NCI-H446 treated with DMSO at 0.1 percent for 48 hours (cell line): ENCODE results near the gene DSTN.

Source experiments
- DNase-seq: peaks from one replicate; lab custom pipeline; 2025; lab: John Stamatoyannopoulos, UW

DSTN gene

GRCh38 chr20:17580895-17581294, 11.0 kb downstream of the DSTN start:
- DNase-seq = no peak

- DNase-seq = no peak
Measured at GRCh38 chr20:17583126-17583525, 13.3 kb downstream of the DSTN start.

GRCh38 chr20:17584689-17585088, 14.8 kb downstream of the DSTN start:
- no peak for DNase-seq

- no peak for DNase-seq
Measured at GRCh38 chr20:17586250-17586649, 16.4 kb downstream of the DSTN start.

GRCh38 chr20:17587148-17587547, 17.3 kb downstream of the DSTN start:
- no peak for DNase-seq

GRCh38 chr20:17587824-17588223, 17.9 kb downstream of the DSTN start:
- DNase-seq = no peak

GRCh38 chr20:17589161-17589834, 19.4 kb downstream of the DSTN start:
- peak; percentile 46 for DNase-seq

GRCh38 chr20:17590245-17590644, 20.4 kb downstream of the DSTN start:
- DNase-seq = no peak

- no peak for DNase-seq
Measured at GRCh38 chr20:17593902-17594301, 24.0 kb downstream of the DSTN start.

GRCh38 chr20:17594443-17594842, 24.6 kb downstream of the DSTN start:
- peak; percentile 39 for DNase-seq

GRCh38 chr20:17595856-17596255, 26.0 kb downstream of the DSTN start:
- DNase-seq = peak; percentile 19

GRCh38 chr20:17598013-17598550, 28.2 kb downstream of the DSTN start:
- DNase-seq = no peak

GRCh38 chr20:17601957-17602356, 32.1 kb downstream of the DSTN start:
- DNase-seq = no peak

GRCh38 chr20:17602493-17602892, 32.6 kb downstream of the DSTN start:
- DNase-seq = no peak

GRCh38 chr20:17605131-17605660, 35.3 kb downstream of the DSTN start:
- no peak for DNase-seq

- no peak for DNase-seq
Measured at GRCh38 chr20:17606001-17606400, 36.1 kb downstream of the DSTN start.

- no peak for DNase-seq
Measured at GRCh38 chr20:17608701-17609497, 39.0 kb downstream of the DSTN start.

GRCh38 chr20:17609811-17610377, 40.0 kb downstream of the DSTN start:
- no peak for DNase-seq

GRCh38 chr20:17610566-17611289, 40.9 kb downstream of the DSTN start:
- DNase-seq = no peak

- no peak for DNase-seq
Measured at GRCh38 chr20:17611290-17611539, 41.3 kb downstream of the DSTN start.

- DNase-seq = no peak
Measured at GRCh38 chr20:17611540-17612286, 41.8 kb downstream of the DSTN start.
